Measurements from ENCODE around the gene ADRB2. TPM values are rescaled to one million over a fixed set of nuclear protein-coding genes. Genes with fewer than 3 reads are reported as not detected.

ADRB2 gene
- total RNA-seq, 6 experiments from 2014 or later = 0.99 to 2.8 (median 1.8) TPM

DNA sequence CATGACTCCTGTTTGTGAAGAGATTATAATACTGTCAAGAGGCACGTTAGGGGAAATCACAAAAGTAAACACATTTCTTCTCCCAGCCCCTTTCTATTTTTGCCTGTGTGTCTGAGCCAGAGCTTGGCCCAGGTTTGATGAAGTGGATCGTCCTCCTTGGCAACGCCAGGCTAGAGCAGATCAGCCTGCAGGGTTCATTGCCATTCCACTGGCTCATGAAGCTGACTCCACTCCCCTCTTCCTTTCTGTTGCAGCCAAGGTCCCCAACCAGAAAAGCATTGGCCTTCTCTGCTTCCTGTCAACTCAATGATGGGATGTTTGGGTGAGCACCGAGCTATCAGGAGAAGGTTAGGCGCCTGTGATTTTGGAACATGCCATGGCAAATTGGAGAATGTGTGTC lies 3.3 kb downstream of the ADRB2 start:
- peak in 1 of 3 donors; percentile 59 for DNase-seq
- 23% methylated on average over 5 of the region's 5 CpGs for WGBS (ENCODE audit: insufficient coverage, low coverage, low lambda C conversion rate, missing lambda C conversion rate)

DNA sequence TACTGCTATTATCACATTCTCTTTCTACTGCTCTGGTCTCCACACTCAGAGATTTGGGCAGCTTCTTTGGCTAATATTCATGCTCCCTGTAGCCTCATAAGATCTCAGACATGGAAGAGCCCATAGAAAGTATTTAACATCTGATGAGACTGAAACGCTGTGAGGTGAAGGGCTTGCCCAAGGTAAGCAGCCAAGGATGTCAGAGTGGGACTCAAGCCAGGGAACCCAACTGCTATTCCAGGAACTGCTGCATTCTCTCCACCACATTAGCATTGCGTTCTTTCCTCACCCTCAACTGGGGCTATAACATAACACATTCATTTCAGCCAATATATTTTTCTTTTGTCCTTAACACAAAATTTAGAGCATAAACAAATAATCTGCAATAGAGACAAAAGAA lies 3.8 kb downstream of the ADRB2 start:
- DNase-seq = no peak
- no peaks in the 10 kb centered on the region for H3K9me3 ChIP-seq
- 58% methylated on average over 2 of the region's 2 CpGs for WGBS (ENCODE audit: insufficient coverage, low coverage, low lambda C conversion rate, missing lambda C conversion rate)
- no peaks in the 10 kb centered on the region for H3K27me3 ChIP-seq
- intact Hi-C loops (cut with DNase I) = no loop called here
- TF ChIP-seq, protein P1, sequence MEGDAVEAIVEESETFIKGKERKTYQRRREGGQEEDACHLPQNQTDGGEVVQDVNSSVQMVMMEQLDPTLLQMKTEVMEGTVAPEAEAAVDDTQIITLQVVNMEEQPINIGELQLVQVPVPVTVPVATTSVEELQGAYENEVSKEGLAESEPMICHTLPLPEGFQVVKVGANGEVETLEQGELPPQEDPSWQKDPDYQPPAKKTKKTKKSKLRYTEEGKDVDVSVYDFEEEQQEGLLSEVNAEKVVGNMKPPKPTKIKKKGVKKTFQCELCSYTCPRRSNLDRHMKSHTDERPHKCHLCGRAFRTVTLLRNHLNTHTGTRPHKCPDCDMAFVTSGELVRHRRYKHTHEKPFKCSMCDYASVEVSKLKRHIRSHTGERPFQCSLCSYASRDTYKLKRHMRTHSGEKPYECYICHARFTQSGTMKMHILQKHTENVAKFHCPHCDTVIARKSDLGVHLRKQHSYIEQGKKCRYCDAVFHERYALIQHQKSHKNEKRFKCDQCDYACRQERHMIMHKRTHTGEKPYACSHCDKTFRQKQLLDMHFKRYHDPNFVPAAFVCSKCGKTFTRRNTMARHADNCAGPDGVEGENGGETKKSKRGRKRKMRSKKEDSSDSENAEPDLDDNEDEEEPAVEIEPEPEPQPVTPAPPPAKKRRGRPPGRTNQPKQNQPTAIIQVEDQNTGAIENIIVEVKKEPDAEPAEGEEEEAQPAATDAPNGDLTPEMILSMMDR (IDR thresholded peaks at IDR 0.05) = no peak
- TF ChIP-seq POLR2A (IDR thresholded peaks at IDR 0.05) = no peak
- H3K4me1 ChIP-seq = peaks cover 0 to 56% (median 9%) of the 10 kb centered on the region in 4 donors
- peak overlapping the region in 1 of 3 donors; percentile 50 for H3K27ac ChIP-seq
- peak overlapping the region in 1 of 3 donors; percentile 62 for H3K4me3 ChIP-seq
- ATAC-seq = no peak
- H3K36me3 ChIP-seq = no peaks in the 10 kb centered on the region

More for the DNA sequence above, 3.3 kb downstream of the ADRB2 start:
- intact Hi-C loops (cut with DNase I) = no loop called here
- no peaks in the 10 kb centered on the region for H3K36me3 ChIP-seq
- ATAC-seq = no peak
- peaks cover 0 to 57% (median 9%) of the 10 kb centered on the region in 4 donors for H3K4me1 ChIP-seq
- H3K9me3 ChIP-seq = no peaks in the 10 kb centered on the region
- peak overlapping the region; percentile 55 to 62 (median 57) for H3K4me3 ChIP-seq
- peak overlapping the region in 2 of 3 donors; percentile 50 to 88 for H3K27ac ChIP-seq
- TF ChIP-seq POLR2A (IDR thresholded peaks at IDR 0.05) = no peak
- TF ChIP-seq, protein P1 (IDR thresholded peaks at IDR 0.05) = no peak
- no peaks in the 10 kb centered on the region for H3K27me3 ChIP-seq

DNA sequence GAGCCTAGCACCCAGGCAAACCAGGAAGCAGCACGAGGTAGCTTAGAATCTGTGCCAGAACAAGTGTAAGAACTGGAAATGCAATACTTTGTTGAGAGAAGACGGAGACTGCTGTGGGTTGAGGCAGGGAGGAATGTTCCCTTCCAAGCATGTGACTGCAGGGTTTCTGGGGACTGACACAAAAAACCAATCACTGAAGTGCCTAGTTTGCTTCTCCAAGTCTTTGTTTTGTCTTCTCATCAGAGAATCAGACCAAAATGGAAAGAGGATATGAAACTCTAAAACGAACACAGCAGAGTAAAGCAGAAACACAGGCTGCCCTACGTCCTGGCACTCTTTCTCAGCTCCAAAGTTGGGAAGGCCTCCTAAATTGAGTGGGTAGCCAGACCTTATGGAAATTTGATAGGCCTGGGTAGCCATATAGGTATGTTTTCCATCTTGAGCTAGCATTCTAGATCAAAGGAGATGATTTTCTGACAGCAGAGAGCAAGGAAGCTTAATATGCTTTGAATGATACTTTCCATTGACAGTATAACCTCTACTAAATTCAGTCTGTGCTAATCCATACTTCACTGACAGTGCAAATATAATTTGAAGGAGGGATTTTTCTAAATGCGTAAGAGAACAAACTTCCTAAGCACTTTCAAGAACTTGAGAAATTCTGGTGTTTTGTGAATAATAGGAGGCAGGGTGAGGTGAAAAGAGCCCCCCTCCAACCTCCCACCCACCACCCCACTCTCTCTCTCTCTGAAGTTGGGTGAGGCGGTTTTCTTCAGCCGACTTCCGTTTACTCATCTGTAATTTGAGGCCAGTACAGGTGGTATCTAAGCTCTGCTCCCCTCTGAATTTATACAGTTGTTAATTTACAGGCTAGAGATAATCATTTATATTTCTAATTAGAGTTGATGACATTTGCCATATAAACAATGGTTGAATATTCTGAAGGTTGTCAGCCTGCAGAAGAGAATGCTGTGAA lies 5.5 kb downstream of the ADRB2 start:
- DNase-seq (no peak), ATAC-seq (peak in 2 of 4 donors; percentile 6 to 10)
- intact Hi-C loops (cut with DNase I) = no loop called here
- H3K9me3 ChIP-seq = no peaks in the 10 kb centered on the region
- TF ChIP-seq, protein P1 (IDR thresholded peaks at IDR 0.05) = no peak
- TF ChIP-seq POLR2A (IDR thresholded peaks at IDR 0.05) = no peak
- no peaks in the 10 kb centered on the region for H3K27me3 ChIP-seq
- WGBS (ENCODE audit: insufficient coverage, low coverage, low lambda C conversion rate, missing lambda C conversion rate) = 65% methylated on average over 8 of the region's 8 CpGs
- H3K4me1 ChIP-seq = peaks cover 0 to 52% (median 9%) of the 10 kb centered on the region in 4 donors
- H3K36me3 ChIP-seq = no peaks in the 10 kb centered on the region
- H3K27ac ChIP-seq = peak overlapping the region in 1 of 3 donors; percentile 9
- H3K4me3 ChIP-seq = no peak overlapping the region

DNA sequence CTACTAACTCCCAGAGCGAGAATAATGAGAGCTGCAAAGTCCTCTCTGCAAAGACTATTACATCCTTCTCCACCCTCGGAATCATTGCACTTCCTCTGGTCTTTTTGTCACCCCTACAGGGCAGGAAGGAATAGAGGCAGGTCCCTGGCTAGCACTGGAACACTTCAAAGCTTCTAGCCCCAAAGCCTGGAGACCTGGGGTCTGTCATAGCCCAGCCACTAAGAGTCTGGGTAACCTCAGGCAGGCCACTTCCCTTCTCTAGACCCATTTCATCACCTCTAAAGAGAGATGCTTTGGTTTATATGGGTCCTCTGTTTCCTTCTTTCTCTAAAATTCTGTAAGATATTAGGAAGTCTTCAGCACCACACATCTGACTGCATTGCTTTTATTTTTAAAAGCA lies 6.7 kb downstream of the ADRB2 start:
- intact Hi-C loops (cut with DNase I) = no loop called here
- peaks cover 0 to 52% (median 9%) of the 10 kb centered on the region in 4 donors for H3K4me1 ChIP-seq
- 33% methylated on average over 1 of the region's 2 CpGs for WGBS (ENCODE audit: insufficient coverage, low coverage, low lambda C conversion rate, missing lambda C conversion rate)
- no peaks in the 10 kb centered on the region for H3K27me3 ChIP-seq
- TF ChIP-seq, protein P1 (IDR thresholded peaks at IDR 0.05) = no peak
- no peak for TF ChIP-seq POLR2A (IDR thresholded peaks at IDR 0.05)
- no peak overlapping the region for H3K27ac ChIP-seq
- no peaks in the 10 kb centered on the region for H3K9me3 ChIP-seq
- ATAC-seq = no peak
- no peak for DNase-seq
- no peaks in the 10 kb centered on the region for H3K36me3 ChIP-seq
- no peak overlapping the region for H3K4me3 ChIP-seq

Measured in right lobe of liver (tissue), 6 donors.